PC-9 (cell line): ENCODE data around the gene NDC1.

Source experiments
- EZH2 ChIP-seq: fragments of 200-600 bp; sonication (generic); IDR thresholded peaks from 2 replicates; pipeline ENCODE4 v1.8.0; 2017; ENCODE audit warnings: antibody characterized with exemption, low read depth
- TF ChIP-seq, protein P1 (sequence below): fragments of 200-600 bp; sonication (generic); conservative IDR thresholded peaks from 2 replicates; pipeline ENCODE4 v1.6.1; 2017; ENCODE audit warnings: mixed run types, antibody characterized with exemption, mild to moderate bottlenecking, moderate library complexity

DNA sequence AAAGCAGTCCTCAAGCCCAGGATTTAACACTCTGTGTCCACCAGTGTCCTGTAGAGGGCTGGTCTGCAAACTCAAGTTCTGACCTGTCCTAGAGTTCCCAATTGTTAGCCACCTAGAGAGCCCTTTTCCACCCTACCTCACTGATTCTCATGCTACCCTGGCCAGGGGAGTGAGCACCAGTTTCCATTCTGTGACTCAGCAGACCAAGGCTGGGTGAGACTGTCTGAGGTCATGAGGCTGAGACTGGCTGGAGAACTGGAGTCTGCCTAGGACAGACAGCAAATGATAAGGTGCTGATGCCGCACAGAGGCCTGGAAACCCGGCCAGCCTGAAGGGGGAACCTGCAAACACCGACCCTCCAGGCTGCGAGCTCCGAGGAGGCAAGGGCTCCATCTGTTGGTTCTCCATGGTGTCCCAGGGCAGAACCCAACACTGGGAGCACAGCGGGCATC lies 112.8 kb downstream of the NDC1 start:
- TF ChIP-seq, protein P1, sequence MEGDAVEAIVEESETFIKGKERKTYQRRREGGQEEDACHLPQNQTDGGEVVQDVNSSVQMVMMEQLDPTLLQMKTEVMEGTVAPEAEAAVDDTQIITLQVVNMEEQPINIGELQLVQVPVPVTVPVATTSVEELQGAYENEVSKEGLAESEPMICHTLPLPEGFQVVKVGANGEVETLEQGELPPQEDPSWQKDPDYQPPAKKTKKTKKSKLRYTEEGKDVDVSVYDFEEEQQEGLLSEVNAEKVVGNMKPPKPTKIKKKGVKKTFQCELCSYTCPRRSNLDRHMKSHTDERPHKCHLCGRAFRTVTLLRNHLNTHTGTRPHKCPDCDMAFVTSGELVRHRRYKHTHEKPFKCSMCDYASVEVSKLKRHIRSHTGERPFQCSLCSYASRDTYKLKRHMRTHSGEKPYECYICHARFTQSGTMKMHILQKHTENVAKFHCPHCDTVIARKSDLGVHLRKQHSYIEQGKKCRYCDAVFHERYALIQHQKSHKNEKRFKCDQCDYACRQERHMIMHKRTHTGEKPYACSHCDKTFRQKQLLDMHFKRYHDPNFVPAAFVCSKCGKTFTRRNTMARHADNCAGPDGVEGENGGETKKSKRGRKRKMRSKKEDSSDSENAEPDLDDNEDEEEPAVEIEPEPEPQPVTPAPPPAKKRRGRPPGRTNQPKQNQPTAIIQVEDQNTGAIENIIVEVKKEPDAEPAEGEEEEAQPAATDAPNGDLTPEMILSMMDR, result no peak
- TF ChIP-seq EZH2, result no peak
